GM18519 (cell line): Measurements from ENCODE around the gene IL2RA.
"Not testable (repeated sequence)": the region's sequence is repeated elsewhere in the genome, so short reads cannot be mapped to it uniquely, and the experiment has no call there.

ENCODE experiments used
- ATAC-seq: cut with Tn5 transposase; IDR thresholded peaks from one replicate; pipeline ENCODE4 v1.9.1; 2021; ENCODE audit warnings: mild to moderate bottlenecking, moderate library complexity; ENCODE audit not compliant: unreplicated experiment, low FRiP score

IL2RA gene

GRCh38 chr10:5965266-5965665 is 96.9 kb downstream of the IL2RA start:
- no peak for ATAC-seq

GRCh38 chr10:5964736-5965135 is 97.4 kb downstream of the IL2RA start:
- no peak for ATAC-seq

- no peak for ATAC-seq
These were observed 98.6 kb downstream of the IL2RA start for GRCh38 chr10:5963591-5963990.

- ATAC-seq = no peak
These were observed 99.1 kb downstream of the IL2RA start for GRCh38 chr10:5963071-5963470.

- not testable (repeated sequence) for ATAC-seq
These were observed 99.7 kb downstream of the IL2RA start for GRCh38 chr10:5962358-5962940.

GRCh38 chr10:5961405-5962100 is 100.6 kb downstream of the IL2RA start:
- ATAC-seq = no peak

- not testable (repeated sequence) for ATAC-seq
These were observed 101.2 kb downstream of the IL2RA start for GRCh38 chr10:5960973-5961275.
